Transverse colon (tissue), 4 donors: ENCODE results near the gene CEP95. TPM values are rescaled to one million over a fixed set of nuclear protein-coding genes. Genes with fewer than 3 reads are reported as not detected.
A peak's percentile ranks its signal among the peaks of the same experiment; 100 is the strongest.

Experiments
- DNase-seq: peaks from one replicate; pipeline ENCODE4 v3.0.0-alpha.2; 2019
- H3K27ac ChIP-seq, 4 donors: fragments of 200-600 bp; sonication (generic); 2 replicates each; pipeline ENCODE4 v1.5.1; 2016 to 2018; ENCODE audit warnings: inconsistent platforms in 4 of 4
- H3K27me3 ChIP-seq: fragments of 200-600 bp; sonication (generic); 2 replicates; pipeline ENCODE4 v1.5.1; 2017; ENCODE audit warnings: inconsistent platforms
- H3K36me3 ChIP-seq, 4 donors: fragments of 200-600 bp; sonication (generic); 2 replicates each; pipeline ENCODE4 v1.5.1; 2017 to 2019; ENCODE audit warnings: inconsistent platforms in 4 of 4
- H3K4me1 ChIP-seq, 4 donors: fragments of 200-600 bp; sonication (generic); 2 replicates each; pipeline ENCODE4 v1.5.1; 2017 to 2020; ENCODE audit warnings: inconsistent platforms in 4 of 4
- H3K4me3 ChIP-seq, 4 donors: fragments of 200-600 bp; sonication (generic); 1 replicate in 1 of 4; 2 replicates in 3 of 4; pipeline versions ENCODE4 v1.5.1 to v1.6.1; 2017 to 2019; ENCODE audit warnings: inconsistent platforms in 4 of 4
- H3K9me3 ChIP-seq, 2 donors: fragments of 200-600 bp; sonication (generic); 2 replicates each; pipeline ENCODE4 v1.5.1; 2017 to 2019; ENCODE audit warnings: inconsistent platforms in 2 of 2
- EP300 ChIP-seq: sonication (generic); formaldehyde crosslinking; IDR thresholded peaks from one replicate; pipeline ENCODE4 v1.6.1; 2017; ENCODE audit warnings: antibody characterized with exemption, low read depth
- POLR2A ChIP-seq: fragments of 450-650 bp; IDR thresholded peaks from one replicate; pipeline ENCODE4 v1.6.1; 2016; ENCODE audit warnings: antibody characterized with exemption, mild to moderate bottlenecking, moderate library complexity
- POLR2AphosphoS5 ChIP-seq, 3 donors: sonication (generic); formaldehyde crosslinking; IDR thresholded peaks; one replicate each; pipeline ENCODE4 v1.6.1; 2016; ENCODE audit warnings: antibody characterized with exemption in 3 of 3
- WGBS, 2 donors: methylation state at CpG; one replicate each; pipeline ENCODE4 v1.1.5; 2018; ENCODE audit warnings: low coverage in 1 of 2; 5-methylcytosine and 5-hydroxymethylcytosine counted together
- in situ Hi-C, 4 donors: fragments of 200-750 bp; cut with MboI; loops; one replicate each; pipeline versions ENCODE4 v1.15.0 to v1.15.1; 2017; ENCODE audit warnings: low sequenced_read_pairs in 3 of 4, low pct_ligation_motif_present in 1 of 4, low pct_unique_long_range_greater_than_20kb in 1 of 4
- intact Hi-C: fragments of 100-400 bp; cut with DNase I; formaldehyde crosslinking; loops from one replicate; pipeline ENCODE4 v1.15.1; 2023; ENCODE audit warnings: low total_unique reads
- total RNA-seq, 4 donors: library from RNA; depleted of rRNA; stranded (reverse); fragments of >200 nt; gene quantifications; one replicate each; pipeline ENCODE4 v1.1.0, GENCODE V29; 2016
- TF ChIP-seq, protein P1 (sequence below), 5 experiments: fragments of 200-600 bp in 3 of 5; fragments of 450-650 bp in 2 of 5; sonication (generic) in 3 of 5; IDR thresholded peaks; 1 replicate in 2 of 5; 2 replicates in 3 of 5; pipeline ENCODE4 v1.5.1; 2016 to 2017; ENCODE audit warnings: antibody characterized with exemption in 5 of 5, inconsistent platforms in 3 of 5, mild to moderate bottlenecking in 2 of 5, moderate library complexity in 1 of 5

The CEP95 gene
- total RNA-seq, 4 donors from 2014 or later = 33.8 to 82.9 (median 46.1) TPM

DNA sequence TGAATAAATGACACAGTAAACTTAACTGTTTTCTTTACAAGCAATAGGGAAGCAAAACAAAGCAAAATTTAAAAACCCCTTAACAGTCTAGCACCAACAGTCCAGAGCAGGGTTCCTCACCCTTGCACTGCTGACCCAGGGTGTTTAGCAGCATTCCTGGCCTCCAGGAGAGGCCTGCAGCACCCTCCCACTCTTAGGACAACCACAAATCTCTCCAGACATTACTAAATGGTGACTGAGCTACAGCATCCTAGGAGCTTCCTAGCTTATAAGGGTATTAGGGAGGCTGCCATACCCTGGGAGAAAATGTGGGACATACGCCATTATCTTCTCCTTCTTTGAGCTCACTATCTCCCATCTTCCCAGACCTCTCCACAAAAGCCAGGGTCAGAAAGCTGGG is 25.8 kb upstream of the CEP95 start:
- no peak for DNase-seq
- intact Hi-C loops = no loop called here
- H3K27ac ChIP-seq = no peak overlapping the region

DNA sequence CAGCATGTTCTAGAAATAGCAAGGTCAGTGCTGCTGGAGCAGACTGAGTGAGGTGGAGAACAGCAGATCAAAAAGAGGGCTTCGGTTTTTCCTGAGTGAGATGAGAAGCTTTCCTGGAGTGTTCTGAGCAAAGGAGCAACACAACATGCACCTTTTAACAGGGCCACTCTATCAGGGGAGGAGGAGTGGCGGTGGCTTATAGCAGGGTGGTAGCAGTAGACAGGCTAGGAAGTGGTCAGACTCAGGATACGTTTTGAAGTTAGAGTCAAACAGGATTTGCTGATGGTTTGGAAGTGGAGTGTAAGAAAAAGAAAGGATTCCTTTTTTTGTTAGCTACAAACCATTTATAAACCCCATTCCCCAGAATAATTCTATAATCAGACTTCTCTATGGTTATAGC is 22.4 kb upstream of the CEP95 start:
- no peaks in the 10 kb centered on the region for H3K9me3 ChIP-seq
- H3K27ac ChIP-seq = no peak overlapping the region
- H3K4me3 ChIP-seq = no peak overlapping the region
- no peaks in the 10 kb centered on the region for H3K27me3 ChIP-seq
- peaks cover 0 to 27% (median 3%) of the 10 kb centered on the region in 4 donors for H3K36me3 ChIP-seq
- TF ChIP-seq POLR2A = no peak
- no peak for TF ChIP-seq EP300
- TF ChIP-seq, protein P1, sequence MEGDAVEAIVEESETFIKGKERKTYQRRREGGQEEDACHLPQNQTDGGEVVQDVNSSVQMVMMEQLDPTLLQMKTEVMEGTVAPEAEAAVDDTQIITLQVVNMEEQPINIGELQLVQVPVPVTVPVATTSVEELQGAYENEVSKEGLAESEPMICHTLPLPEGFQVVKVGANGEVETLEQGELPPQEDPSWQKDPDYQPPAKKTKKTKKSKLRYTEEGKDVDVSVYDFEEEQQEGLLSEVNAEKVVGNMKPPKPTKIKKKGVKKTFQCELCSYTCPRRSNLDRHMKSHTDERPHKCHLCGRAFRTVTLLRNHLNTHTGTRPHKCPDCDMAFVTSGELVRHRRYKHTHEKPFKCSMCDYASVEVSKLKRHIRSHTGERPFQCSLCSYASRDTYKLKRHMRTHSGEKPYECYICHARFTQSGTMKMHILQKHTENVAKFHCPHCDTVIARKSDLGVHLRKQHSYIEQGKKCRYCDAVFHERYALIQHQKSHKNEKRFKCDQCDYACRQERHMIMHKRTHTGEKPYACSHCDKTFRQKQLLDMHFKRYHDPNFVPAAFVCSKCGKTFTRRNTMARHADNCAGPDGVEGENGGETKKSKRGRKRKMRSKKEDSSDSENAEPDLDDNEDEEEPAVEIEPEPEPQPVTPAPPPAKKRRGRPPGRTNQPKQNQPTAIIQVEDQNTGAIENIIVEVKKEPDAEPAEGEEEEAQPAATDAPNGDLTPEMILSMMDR (IDR thresholded peaks at IDR 0.05) = no peak
- TF ChIP-seq POLR2AphosphoS5 (IDR thresholded peaks at IDR 0.05) = no peak
- WGBS, 2 donors = 84 to 90% methylated on average over 2 to 3 of the region's 3 CpGs
- in situ Hi-C loops = loop anchor here in 1 of 4 donors (10.0 kb wide), 1 partner anchor 60 kb away; no protein-coding TSS in a partner anchor
- DNase-seq = no peak
- no peaks in the 10 kb centered on the region for H3K4me1 ChIP-seq
- intact Hi-C loops = no loop called here

More for the DNA sequence above, 25.8 kb upstream of the CEP95 start:
- no peak for TF ChIP-seq POLR2A
- TF ChIP-seq EP300 = no peak
- TF ChIP-seq, protein P1 (IDR thresholded peaks at IDR 0.05) = no peak
- TF ChIP-seq POLR2AphosphoS5 (IDR thresholded peaks at IDR 0.05) = no peak
- Histone ChIP-seq H3K9me3 (no peaks in the 10 kb centered on the region), H3K4me3 (no peak overlapping the region), H3K27me3 (no peaks in the 10 kb centered on the region), H3K4me1 (no peaks in the 10 kb centered on the region), H3K36me3 (peaks cover 0 to 28% (median 3%) of the 10 kb centered on the region in 4 donors)
- in situ Hi-C loops = loop anchor here in 1 of 4 donors (10.0 kb wide), 1 partner anchor 56 kb away; no protein-coding TSS in a partner anchor
- 100% methylated on average over 1 of the region's 1 CpG; no CpG with 5 or more reads in 1 of the 2 donors for WGBS, 2 donors

DNA sequence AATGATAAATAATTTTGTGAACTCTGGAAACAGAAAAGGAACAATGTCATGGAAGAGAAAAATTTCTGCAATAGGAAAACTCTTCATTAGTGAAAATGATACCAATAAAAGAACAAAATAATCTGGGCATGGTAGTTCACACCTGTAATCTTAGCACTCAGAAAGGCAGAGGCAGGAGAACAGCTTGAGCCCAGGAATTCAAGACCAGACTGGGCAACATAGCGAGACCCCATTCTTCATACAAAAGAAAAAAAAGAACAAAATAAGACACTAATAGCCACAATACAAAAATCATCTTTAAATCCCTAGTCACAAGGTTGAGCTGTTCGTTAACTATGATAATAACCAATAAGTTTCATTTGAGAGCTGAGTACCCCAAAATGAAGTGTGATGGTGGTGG is 18.5 kb upstream of the CEP95 start:
- Histone ChIP-seq H3K4me3 (no peak overlapping the region), H3K9me3 (no peaks in the 10 kb centered on the region), H3K27ac (no peak overlapping the region), H3K36me3 (peaks cover 0 to 25% (median 0%) of the 10 kb centered on the region in 4 donors), H3K4me1 (no peaks in the 10 kb centered on the region), H3K27me3 (no peaks in the 10 kb centered on the region)
- in situ Hi-C loops = loop anchor here in 2 of 4 donors (5.0 to 10.0 kb wide), 2 partner anchors 64 to 66 kb away; no protein-coding TSS in a partner anchor
- no peak for DNase-seq
- TF ChIP-seq POLR2A (no peak), POLR2AphosphoS5 (IDR thresholded peaks at IDR 0.05) (no peak), EP300 (no peak)
- TF ChIP-seq, protein P1 (IDR thresholded peaks at IDR 0.05) = no peak
- WGBS, 2 donors = 94 to 97% methylated on average over 2 of the region's 2 CpGs
- intact Hi-C loops = no loop called here

DNA sequence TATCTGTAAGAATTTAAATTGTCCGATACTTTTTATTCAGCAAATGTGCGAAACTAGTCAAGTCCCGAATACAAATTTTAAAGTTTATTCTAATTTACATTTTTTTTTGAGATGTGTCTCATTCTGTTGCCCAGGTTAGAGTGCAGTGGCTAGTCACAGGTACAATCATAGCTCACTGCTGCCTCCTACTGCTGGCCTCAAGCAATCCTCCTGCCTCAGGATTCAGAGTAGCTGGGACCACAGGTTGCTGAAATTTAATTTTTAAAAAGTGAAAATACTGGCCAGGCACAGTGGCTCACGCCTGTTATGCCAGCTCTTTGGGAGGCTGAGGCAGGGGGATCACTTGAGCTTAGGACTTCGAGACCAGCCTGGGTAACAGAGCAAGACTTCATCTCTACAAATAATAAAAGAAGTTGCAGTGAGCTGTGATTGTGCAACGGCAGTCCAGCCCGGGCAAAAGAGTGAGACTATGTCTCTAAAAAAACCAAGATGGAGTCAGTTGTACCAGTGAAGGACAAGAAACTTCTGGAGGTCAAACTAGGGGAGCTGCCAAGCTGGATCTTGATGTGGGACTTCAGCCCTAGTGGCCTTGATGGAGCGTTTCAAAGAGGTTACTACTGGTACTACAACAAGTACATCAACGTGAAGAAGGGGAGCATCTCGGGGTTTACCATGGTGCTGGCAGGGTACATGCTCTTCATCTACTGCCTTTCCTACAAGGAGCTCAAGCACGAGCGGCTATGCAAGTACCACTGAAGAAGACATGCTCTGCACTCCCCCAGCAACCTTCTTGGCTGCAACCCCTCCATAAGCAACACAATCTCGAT is 15.5 kb upstream of the CEP95 start:
- TF ChIP-seq POLR2A = no peak
- TF ChIP-seq, protein P1 (IDR thresholded peaks at IDR 0.05) = peak; percentile 35 to 61 (median 51)
- 90 to 93% methylated on average over 5 to 13 of the region's 13 CpGs for WGBS, 2 donors
- no peak overlapping the region for H3K27ac ChIP-seq
- intact Hi-C loops = no loop called here
- DNase-seq = peak; percentile 37
- no peaks in the 10 kb centered on the region for H3K27me3 ChIP-seq
- H3K4me1 ChIP-seq = peaks cover 16 to 23% (median 19%) of the 10 kb centered on the region in 4 donors
- in situ Hi-C loops = loop anchor here in 1 of 4 donors (10.0 kb wide), 1 partner anchor 66 kb away; no protein-coding TSS in a partner anchor
- peaks cover 0 to 14% (median 0%) of the 10 kb centered on the region in 4 donors for H3K36me3 ChIP-seq
- no peaks in the 10 kb centered on the region for H3K9me3 ChIP-seq
- no peak overlapping the region for H3K4me3 ChIP-seq
